ENCODE measurements around the gene MADCAM1.

MADCAM1 gene

GRCh38 chr19:482186-483041, 13.9 kb upstream of the MADCAM1 start:
- Histone ChIP-seq H3K27ac (ENCODE audit: low read depth, low read length, poor library complexity, severe bottlenecking) (no peak overlapping the region), H3K4me3 (ENCODE audit: low read depth, low read length, poor library complexity, severe bottlenecking) (no peak overlapping the region), H3K4me1 (ENCODE audit: insufficient read depth, low read length, severe bottlenecking) (no peaks in the 10 kb centered on the region), H3K79me2 (ENCODE audit: insufficient read depth, low read length) (no peaks in the 10 kb centered on the region), H3K9ac (ENCODE audit: low read length) (no peak overlapping the region), H3K9me3 (ENCODE audit: low read length) (0 out of 2 replicates have a peak, but pooled peaks cover 3% of the 10 kb centered on the region), H3K4me2 (ENCODE audit: low read length) (no peak overlapping the region), H3F3A (ENCODE audit: insufficient read depth, low read length) (peaks cover 9% of the 10 kb centered on the region), H2AFZ (ENCODE audit: low read length) (no peak overlapping the region), H3K36me3 (ENCODE audit: insufficient read depth, low read length) (no peaks in the 10 kb centered on the region), H4K20me1 (ENCODE audit: insufficient read depth, low read length) (no peaks in the 10 kb centered on the region), H3K27me3 (ENCODE audit: insufficient read depth, low read length) (no peaks in the 10 kb centered on the region), H3K9me2 (ENCODE audit: low read depth, low read length) (no peaks in the 10 kb centered on the region)
- TF ChIP-seq EZH2 (IDR thresholded peaks at IDR 0.05; ENCODE audit: borderline replicate concordance, low read length) (no peak), CTCF (IDR thresholded peaks at IDR 0.05; ENCODE audit: low read length) (peak; percentile 11; the same call in 1 of the 2 replicates)

- no peak overlapping the region for H3K27ac ChIP-seq (ENCODE audit: low read depth, low read length, poor library complexity, severe bottlenecking)
- H3K79me2 ChIP-seq (ENCODE audit: insufficient read depth, low read length): no peaks in the 10 kb centered on the region
- H3K4me2 ChIP-seq (ENCODE audit: low read length): no peak overlapping the region
- H3K9me2 ChIP-seq (ENCODE audit: low read depth, low read length): no peaks in the 10 kb centered on the region
- H4K20me1 ChIP-seq (ENCODE audit: insufficient read depth, low read length): no peaks in the 10 kb centered on the region
- no peak overlapping the region for H2AFZ ChIP-seq (ENCODE audit: low read length)
- H3K9ac ChIP-seq (ENCODE audit: low read length): no peak overlapping the region
- no peaks in the 10 kb centered on the region for H3K27me3 ChIP-seq (ENCODE audit: insufficient read depth, low read length)
- no peak overlapping the region for H3K4me3 ChIP-seq (ENCODE audit: low read depth, low read length, poor library complexity, severe bottlenecking)
- H3K36me3 ChIP-seq (ENCODE audit: insufficient read depth, low read length): no peaks in the 10 kb centered on the region; the same call in 1 of the 2 replicates
- H3K4me1 ChIP-seq (ENCODE audit: insufficient read depth, low read length, severe bottlenecking): no peaks in the 10 kb centered on the region
- H3K9me3 ChIP-seq (ENCODE audit: low read length): 0 out of 2 replicates have a peak, but pooled peaks cover 3% of the 10 kb centered on the region
- peaks cover 9% of the 10 kb centered on the region for H3F3A ChIP-seq (ENCODE audit: insufficient read depth, low read length)
- TF ChIP-seq CTCF (IDR thresholded peaks at IDR 0.05; ENCODE audit: low read length) (no peak), EZH2 (IDR thresholded peaks at IDR 0.05; ENCODE audit: borderline replicate concordance, low read length) (no peak)
These were observed 12.8 kb upstream of the MADCAM1 start for GRCh38 chr19:483332-484072.

- no peaks in the 10 kb centered on the region for H4K20me1 ChIP-seq (ENCODE audit: insufficient read depth, low read length)
- TF ChIP-seq CTCF (IDR thresholded peaks at IDR 0.05; ENCODE audit: low read length): no peak
- TF ChIP-seq EZH2 (IDR thresholded peaks at IDR 0.05; ENCODE audit: borderline replicate concordance, low read length): no peak
- H3K27ac ChIP-seq (ENCODE audit: low read depth, low read length, poor library complexity, severe bottlenecking): no peak overlapping the region
- no peak overlapping the region for H3K9ac ChIP-seq (ENCODE audit: low read length)
- no peak overlapping the region for H2AFZ ChIP-seq (ENCODE audit: low read length)
- peaks cover 9% of the 10 kb centered on the region for H3F3A ChIP-seq (ENCODE audit: insufficient read depth, low read length)
- no peaks in the 10 kb centered on the region; the same call in 1 of the 2 replicates for H3K36me3 ChIP-seq (ENCODE audit: insufficient read depth, low read length)
- no peak overlapping the region for H3K4me3 ChIP-seq (ENCODE audit: low read depth, low read length, poor library complexity, severe bottlenecking)
- H3K9me3 ChIP-seq (ENCODE audit: low read length): 0 out of 2 replicates have a peak, but pooled peaks cover 3% of the 10 kb centered on the region
- H3K9me2 ChIP-seq (ENCODE audit: low read depth, low read length): no peaks in the 10 kb centered on the region
- no peaks in the 10 kb centered on the region for H3K27me3 ChIP-seq (ENCODE audit: insufficient read depth, low read length)
- no peak overlapping the region for H3K4me2 ChIP-seq (ENCODE audit: low read length)
- no peaks in the 10 kb centered on the region for H3K79me2 ChIP-seq (ENCODE audit: insufficient read depth, low read length)
- H3K4me1 ChIP-seq (ENCODE audit: insufficient read depth, low read length, severe bottlenecking): peaks cover 2% of the 10 kb centered on the region
These were observed 11.8 kb upstream of the MADCAM1 start for GRCh38 chr19:484494-484893.
